ENCODE results near the gene ARMC6.

ARMC6 gene

GRCh38 chr19:19081642-19082151 is 48.3 kb downstream of the ARMC6 start:
- TF ChIP-seq, protein P1, sequence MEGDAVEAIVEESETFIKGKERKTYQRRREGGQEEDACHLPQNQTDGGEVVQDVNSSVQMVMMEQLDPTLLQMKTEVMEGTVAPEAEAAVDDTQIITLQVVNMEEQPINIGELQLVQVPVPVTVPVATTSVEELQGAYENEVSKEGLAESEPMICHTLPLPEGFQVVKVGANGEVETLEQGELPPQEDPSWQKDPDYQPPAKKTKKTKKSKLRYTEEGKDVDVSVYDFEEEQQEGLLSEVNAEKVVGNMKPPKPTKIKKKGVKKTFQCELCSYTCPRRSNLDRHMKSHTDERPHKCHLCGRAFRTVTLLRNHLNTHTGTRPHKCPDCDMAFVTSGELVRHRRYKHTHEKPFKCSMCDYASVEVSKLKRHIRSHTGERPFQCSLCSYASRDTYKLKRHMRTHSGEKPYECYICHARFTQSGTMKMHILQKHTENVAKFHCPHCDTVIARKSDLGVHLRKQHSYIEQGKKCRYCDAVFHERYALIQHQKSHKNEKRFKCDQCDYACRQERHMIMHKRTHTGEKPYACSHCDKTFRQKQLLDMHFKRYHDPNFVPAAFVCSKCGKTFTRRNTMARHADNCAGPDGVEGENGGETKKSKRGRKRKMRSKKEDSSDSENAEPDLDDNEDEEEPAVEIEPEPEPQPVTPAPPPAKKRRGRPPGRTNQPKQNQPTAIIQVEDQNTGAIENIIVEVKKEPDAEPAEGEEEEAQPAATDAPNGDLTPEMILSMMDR (IDR thresholded peaks at IDR 0.05; ENCODE audit: control insufficient read depth, extremely low read depth, insufficient read depth), result no peak
- no peak overlapping the region for H3K4me3 ChIP-seq (ENCODE audit: low read depth, low read length)
- DNase-seq (ENCODE audit: low read depth), result no peak

- TF ChIP-seq, protein P1 (IDR thresholded peaks at IDR 0.05; ENCODE audit: control insufficient read depth, extremely low read depth, insufficient read depth), result no peak
- H3K4me3 ChIP-seq (ENCODE audit: low read depth, low read length), result no peak overlapping the region
Measured at GRCh38 chr19:19083413-19084178, 50.2 kb downstream of the ARMC6 start.

GRCh38 chr19:19087676-19088075 is 54.3 kb downstream of the ARMC6 start:
- TF ChIP-seq, protein P1 (IDR thresholded peaks at IDR 0.05; ENCODE audit: control insufficient read depth, extremely low read depth, insufficient read depth), result no peak
- no peak overlapping the region for H3K4me3 ChIP-seq (ENCODE audit: low read depth, low read length)
- no peak for DNase-seq (ENCODE audit: low read depth)

More at GRCh38 chr19:19083413-19084178, 50.2 kb downstream of the ARMC6 start:
- DNase-seq (ENCODE audit: low read depth), result no peak

DNA sequence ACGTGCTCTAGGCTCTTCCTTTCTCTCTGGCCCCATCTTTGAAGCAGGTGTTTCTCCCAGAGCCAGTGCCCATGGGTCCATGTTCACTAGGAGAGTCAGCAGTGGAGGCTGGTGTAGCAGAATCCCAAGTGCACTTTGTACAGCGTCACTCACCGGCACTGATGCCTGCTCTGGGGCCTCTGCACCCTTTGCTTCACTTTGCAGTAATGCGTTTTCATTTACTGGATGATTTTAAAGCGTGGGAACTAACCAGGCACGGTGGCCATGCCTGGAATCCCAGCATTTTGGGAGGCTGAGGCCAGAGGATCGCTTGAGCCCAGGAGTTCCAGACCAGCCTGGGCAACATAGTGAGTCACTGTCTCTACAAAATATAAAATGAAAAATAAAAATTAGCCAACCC is 61.1 kb downstream of the ARMC6 start:
- no peak for DNase-seq (ENCODE audit: low read depth)
- TF ChIP-seq, protein P1 (IDR thresholded peaks at IDR 0.05; ENCODE audit: control insufficient read depth, extremely low read depth, insufficient read depth), result no peak
- H3K4me3 ChIP-seq (ENCODE audit: low read depth, low read length), result no peak overlapping the region

GRCh38 chr19:19095691-19096090 is 62.3 kb downstream of the ARMC6 start:
- no peak overlapping the region for H3K4me3 ChIP-seq (ENCODE audit: low read depth, low read length)
- DNase-seq (ENCODE audit: low read depth), result no peak
- TF ChIP-seq, protein P1 (IDR thresholded peaks at IDR 0.05; ENCODE audit: control insufficient read depth, extremely low read depth, insufficient read depth), result no peak

- DNase-seq (ENCODE audit: low read depth), result no peak
- TF ChIP-seq, protein P1 (IDR thresholded peaks at IDR 0.05; ENCODE audit: control insufficient read depth, extremely low read depth, insufficient read depth), result no peak
Measured at GRCh38 chr19:19096641-19097627, 63.5 kb downstream of the ARMC6 start.

More at GRCh38 chr19:19096641-19097627, 63.5 kb downstream of the ARMC6 start:
- no peak overlapping the region for H3K4me3 ChIP-seq (ENCODE audit: low read depth, low read length)
